RWPE1 (cell line): ENCODE results near the gene STOML2.

Source experiments
- CTCF ChIA-PET: fragments of 350-600 bp; sonication (Branson Sonifier 250); formaldehyde crosslinking; extraction: SDS; loops from one replicate; lab custom pipeline; 2021; lab: Yijun Ruan, JAX
- POLR2A ChIA-PET: fragments of 400-600 bp; formaldehyde crosslinking; extraction: SDS; loops from one replicate; lab custom pipeline; 2020; ENCODE audit warnings: antibody characterized with exemption; ENCODE audit not compliant: low non-redundant PET; lab: Yijun Ruan, JAX
- DNase-seq: peaks from one replicate; pipeline ENCODE4 v3.0.0; 2012; ENCODE audit warnings: low spot score
- H3K27ac ChIP-seq: fragments of 450-650 bp; 2 replicates; pipeline ENCODE4 v1.5.1; 2017
- TF ChIP-seq, protein P1 (sequence below): fragments of 450-650 bp; conservative IDR thresholded peaks from 2 replicates; pipeline ENCODE4 v1.5.1; 2017; ENCODE audit warnings: low read depth, mild to moderate bottlenecking

STOML2 gene

GRCh38 chr9:35056571-35057270 lies 46.2 kb downstream of the STOML2 start:
- POLR2A ChIA-PET: no interaction called here
- H3K27ac ChIP-seq: peak overlapping the region; percentile 7; the same call in 1 of the 2 replicates
- TF ChIP-seq, protein P1, sequence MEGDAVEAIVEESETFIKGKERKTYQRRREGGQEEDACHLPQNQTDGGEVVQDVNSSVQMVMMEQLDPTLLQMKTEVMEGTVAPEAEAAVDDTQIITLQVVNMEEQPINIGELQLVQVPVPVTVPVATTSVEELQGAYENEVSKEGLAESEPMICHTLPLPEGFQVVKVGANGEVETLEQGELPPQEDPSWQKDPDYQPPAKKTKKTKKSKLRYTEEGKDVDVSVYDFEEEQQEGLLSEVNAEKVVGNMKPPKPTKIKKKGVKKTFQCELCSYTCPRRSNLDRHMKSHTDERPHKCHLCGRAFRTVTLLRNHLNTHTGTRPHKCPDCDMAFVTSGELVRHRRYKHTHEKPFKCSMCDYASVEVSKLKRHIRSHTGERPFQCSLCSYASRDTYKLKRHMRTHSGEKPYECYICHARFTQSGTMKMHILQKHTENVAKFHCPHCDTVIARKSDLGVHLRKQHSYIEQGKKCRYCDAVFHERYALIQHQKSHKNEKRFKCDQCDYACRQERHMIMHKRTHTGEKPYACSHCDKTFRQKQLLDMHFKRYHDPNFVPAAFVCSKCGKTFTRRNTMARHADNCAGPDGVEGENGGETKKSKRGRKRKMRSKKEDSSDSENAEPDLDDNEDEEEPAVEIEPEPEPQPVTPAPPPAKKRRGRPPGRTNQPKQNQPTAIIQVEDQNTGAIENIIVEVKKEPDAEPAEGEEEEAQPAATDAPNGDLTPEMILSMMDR: no peak
- no peak for DNase-seq
- CTCF ChIA-PET: interaction anchor here (0.6 kb wide), 1 partner anchor 39 kb away, joined by 5 read pairs; the partner anchor contains the start of gene PIGO

DNA sequence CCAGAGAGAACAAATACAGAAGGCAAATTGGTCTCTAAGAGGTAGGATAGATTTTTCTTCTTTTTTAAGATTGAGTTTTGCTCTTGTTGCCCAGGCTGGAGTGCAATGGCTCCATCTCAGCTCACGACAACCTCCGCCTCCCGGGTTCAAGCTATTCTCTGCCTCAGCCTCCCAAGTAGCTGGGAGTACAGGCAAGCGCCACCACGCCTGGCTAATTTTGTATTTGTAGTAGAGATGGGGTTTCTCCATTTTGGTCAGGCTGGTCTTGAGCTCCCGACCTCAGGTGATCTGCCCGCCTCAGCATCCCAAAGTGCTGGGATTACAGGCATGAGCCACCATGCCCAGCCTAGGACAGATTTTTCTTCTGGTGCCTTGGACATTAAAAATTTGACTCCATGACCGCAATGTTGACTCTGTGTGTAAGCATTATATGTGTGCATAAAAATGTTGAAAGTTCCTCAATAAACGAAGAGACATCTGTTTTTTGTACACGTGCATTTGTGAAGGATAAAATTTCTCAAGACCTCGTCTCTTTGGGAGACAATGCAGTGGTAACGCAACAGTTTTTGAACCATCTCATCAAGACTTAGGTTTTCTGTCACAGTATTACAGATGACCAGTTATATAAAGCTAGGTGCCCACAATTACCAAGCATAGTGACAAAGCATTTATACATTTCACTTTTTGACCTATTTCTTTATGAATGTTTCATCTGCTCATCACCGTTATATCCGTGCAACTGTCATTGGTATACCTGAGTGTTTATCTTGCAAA lies 47.9 kb downstream of the STOML2 start:
- POLR2A ChIA-PET: no interaction called here
- CTCF ChIA-PET: no interaction called here
- peak overlapping the region; percentile 32; the same call in 1 of the 2 replicates for H3K27ac ChIP-seq
- no peak for DNase-seq
- TF ChIP-seq, protein P1: no peak

GRCh38 chr9:35054185-35054835 lies 48.6 kb downstream of the STOML2 start:
- ChIA-PET CTCF (no interaction called here), POLR2A (no interaction called here)
- no peak for DNase-seq
- TF ChIP-seq, protein P1: no peak
- no peak overlapping the region for H3K27ac ChIP-seq

DNA sequence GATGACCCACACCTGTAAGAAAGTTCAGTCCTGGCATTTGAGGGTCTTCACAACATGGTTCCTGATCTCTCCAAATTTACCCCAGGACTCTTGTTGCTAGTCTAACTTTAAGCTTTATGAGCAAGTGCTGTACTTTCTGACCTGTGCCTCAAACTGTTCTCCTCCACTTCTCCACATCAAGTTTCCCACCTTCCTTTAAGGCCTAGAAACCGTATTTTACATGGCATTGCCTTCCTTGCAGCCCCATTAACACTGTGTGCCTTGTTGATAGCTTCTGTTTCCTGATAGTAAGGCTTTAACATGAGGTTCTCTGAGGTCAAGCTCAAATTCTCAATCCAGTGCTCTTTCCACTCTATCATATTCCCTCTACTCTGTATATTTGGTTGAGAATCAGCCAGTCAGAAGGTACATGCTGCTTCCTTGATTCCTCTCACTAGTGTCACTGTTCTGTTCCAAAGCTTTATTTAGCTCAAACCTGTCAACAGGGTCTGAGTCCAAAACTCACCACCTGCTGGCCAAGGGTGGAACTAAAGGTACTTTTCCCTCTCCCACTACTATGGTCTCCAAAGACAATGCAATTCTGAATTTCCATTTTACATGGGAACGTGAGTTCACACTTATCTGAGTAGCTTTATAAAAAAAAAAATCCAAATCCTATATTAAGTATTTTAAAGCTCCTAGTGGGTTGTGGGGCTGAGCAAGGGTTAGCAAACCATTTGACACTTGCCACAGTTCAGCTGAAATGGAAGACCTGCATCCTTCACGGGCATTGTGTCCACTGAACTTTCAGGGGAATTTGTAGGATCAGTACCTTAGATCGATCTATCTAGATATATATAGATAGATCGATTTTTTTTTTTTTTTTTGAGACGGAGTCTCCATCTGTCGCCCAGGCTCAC lies 51.6 kb downstream of the STOML2 start:
- TF ChIP-seq, protein P1: peak; percentile 74
- ChIA-PET CTCF (interaction anchor here (0.6 to 2.9 kb wide), 27 partner anchors 9 to 672 kb away, joined by 3 to 21 read pairs (median 5); partner anchors contain the start of gene FANCG), POLR2A (interaction anchor here (0.5 to 0.7 kb wide), 3 partner anchors 22 to 609 kb away, joined by 3 to 5 read pairs (median 5); no protein-coding TSS in a partner anchor)
- no peak overlapping the region for H3K27ac ChIP-seq
- DNase-seq: peak; percentile 58
